Neural cell (in vitro differentiated cells): ENCODE data around the gene ECM2.

Experiments
- POLR2AphosphoS5 ChIP-seq: IDR thresholded peaks from 2 replicates; pipeline ENCODE4 v1.6.1; 2012
- RAD21 ChIP-seq: fragments of 450-650 bp; conservative IDR thresholded peaks from 2 replicates; pipeline ENCODE4 v1.6.1; 2014; ENCODE audit warnings: antibody characterized with exemption, mild to moderate bottlenecking, moderate library complexity
- TF ChIP-seq, protein P1 (sequence below): fragments of 450-650 bp; IDR thresholded peaks from 2 replicates; pipeline ENCODE4 v1.5.1; 2014; ENCODE audit warnings: antibody characterized with exemption, mild to moderate bottlenecking, moderate library complexity; ENCODE audit not compliant: poor library complexity, severe bottlenecking
- TF ChIP-seq, protein P2 (sequence below): IDR thresholded peaks from 2 replicates; pipeline ENCODE4 v1.6.1; 2012; ENCODE audit warnings: borderline replicate concordance

DNA sequence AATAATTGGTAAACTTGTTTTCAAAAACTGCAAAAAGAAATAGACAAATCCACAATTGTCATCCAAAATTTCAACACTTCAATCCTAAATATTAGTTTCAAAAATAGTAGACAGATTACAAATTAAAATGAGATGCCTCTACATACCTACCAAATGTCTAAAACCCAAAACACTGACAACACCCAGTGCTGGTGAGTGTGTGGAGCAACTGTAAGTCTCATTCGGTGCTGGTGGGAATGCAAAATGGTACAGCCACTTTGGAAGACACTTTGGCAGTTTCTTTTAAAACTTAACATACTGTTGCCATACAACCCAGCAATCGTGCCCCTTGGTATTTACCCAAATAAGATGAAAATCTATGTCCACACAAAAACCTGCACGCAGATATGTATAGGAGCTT lies 6.7 kb downstream of the ECM2 start:
- TF ChIP-seq, protein P1, sequence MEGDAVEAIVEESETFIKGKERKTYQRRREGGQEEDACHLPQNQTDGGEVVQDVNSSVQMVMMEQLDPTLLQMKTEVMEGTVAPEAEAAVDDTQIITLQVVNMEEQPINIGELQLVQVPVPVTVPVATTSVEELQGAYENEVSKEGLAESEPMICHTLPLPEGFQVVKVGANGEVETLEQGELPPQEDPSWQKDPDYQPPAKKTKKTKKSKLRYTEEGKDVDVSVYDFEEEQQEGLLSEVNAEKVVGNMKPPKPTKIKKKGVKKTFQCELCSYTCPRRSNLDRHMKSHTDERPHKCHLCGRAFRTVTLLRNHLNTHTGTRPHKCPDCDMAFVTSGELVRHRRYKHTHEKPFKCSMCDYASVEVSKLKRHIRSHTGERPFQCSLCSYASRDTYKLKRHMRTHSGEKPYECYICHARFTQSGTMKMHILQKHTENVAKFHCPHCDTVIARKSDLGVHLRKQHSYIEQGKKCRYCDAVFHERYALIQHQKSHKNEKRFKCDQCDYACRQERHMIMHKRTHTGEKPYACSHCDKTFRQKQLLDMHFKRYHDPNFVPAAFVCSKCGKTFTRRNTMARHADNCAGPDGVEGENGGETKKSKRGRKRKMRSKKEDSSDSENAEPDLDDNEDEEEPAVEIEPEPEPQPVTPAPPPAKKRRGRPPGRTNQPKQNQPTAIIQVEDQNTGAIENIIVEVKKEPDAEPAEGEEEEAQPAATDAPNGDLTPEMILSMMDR: no peak
- TF ChIP-seq RAD21 (no peak), POLR2AphosphoS5 (no peak)
- TF ChIP-seq, protein P2, sequence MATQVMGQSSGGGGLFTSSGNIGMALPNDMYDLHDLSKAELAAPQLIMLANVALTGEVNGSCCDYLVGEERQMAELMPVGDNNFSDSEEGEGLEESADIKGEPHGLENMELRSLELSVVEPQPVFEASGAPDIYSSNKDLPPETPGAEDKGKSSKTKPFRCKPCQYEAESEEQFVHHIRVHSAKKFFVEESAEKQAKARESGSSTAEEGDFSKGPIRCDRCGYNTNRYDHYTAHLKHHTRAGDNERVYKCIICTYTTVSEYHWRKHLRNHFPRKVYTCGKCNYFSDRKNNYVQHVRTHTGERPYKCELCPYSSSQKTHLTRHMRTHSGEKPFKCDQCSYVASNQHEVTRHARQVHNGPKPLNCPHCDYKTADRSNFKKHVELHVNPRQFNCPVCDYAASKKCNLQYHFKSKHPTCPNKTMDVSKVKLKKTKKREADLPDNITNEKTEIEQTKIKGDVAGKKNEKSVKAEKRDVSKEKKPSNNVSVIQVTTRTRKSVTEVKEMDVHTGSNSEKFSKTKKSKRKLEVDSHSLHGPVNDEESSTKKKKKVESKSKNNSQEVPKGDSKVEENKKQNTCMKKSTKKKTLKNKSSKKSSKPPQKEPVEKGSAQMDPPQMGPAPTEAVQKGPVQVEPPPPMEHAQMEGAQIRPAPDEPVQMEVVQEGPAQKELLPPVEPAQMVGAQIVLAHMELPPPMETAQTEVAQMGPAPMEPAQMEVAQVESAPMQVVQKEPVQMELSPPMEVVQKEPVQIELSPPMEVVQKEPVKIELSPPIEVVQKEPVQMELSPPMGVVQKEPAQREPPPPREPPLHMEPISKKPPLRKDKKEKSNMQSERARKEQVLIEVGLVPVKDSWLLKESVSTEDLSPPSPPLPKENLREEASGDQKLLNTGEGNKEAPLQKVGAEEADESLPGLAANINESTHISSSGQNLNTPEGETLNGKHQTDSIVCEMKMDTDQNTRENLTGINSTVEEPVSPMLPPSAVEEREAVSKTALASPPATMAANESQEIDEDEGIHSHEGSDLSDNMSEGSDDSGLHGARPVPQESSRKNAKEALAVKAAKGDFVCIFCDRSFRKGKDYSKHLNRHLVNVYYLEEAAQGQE: no peak
